K562 (cell line): ENCODE results near the gene ELP1. TPM values are rescaled to one million over a fixed set of nuclear protein-coding genes. Genes with fewer than 3 reads are reported as not detected.
A peak's percentile ranks its signal among the peaks of the same experiment; 100 is the strongest.

ENCODE experiments used
- ATF7 ChIP-seq: fragments of 450-650 bp; IDR thresholded peaks from 2 replicates; pipeline ENCODE4 v1.7.1; 2014; ENCODE audit warnings: mild to moderate bottlenecking, moderate library complexity
- CC2D1A ChIP-seq: fragments of 450-650 bp; IDR thresholded peaks from 2 replicates; pipeline ENCODE4 v1.6.1; 2017; ENCODE audit warnings: mild to moderate bottlenecking
- CEBPG ChIP-seq, 3 experiments: fragments of 200-800 bp in 1 of 3; sonication (Bioruptor generic) in 1 of 3; sonication (generic) in 1 of 3; formaldehyde crosslinking in 1 of 3; IDR thresholded peaks in 2 of 3; conservative IDR thresholded peaks in 1 of 3; 2 replicates each; pipeline versions ENCODE4 v1.6.1 to v1.8.0; 2016 to 2022; ENCODE audit warnings: missing compliant biosample characterization in 2 of 3, missing genetic modification characterization in 2 of 3, mild to moderate bottlenecking in 1 of 3, missing genetic modification reagents in 1 of 3
- E2F6 ChIP-seq, 2 experiments: IDR thresholded peaks; 2 replicates each; pipeline ENCODE4 v1.6.1; 2011; ENCODE audit warnings: borderline replicate concordance in 1 of 2, control low read depth in 1 of 2, low read depth in 1 of 2, low read length in 1 of 2, mild to moderate bottlenecking in 1 of 2, mixed read lengths in 1 of 2, moderate library complexity in 1 of 2; ENCODE audit not compliant: insufficient read depth in 1 of 2, insufficient read length in 1 of 2, poor library complexity in 1 of 2, severe bottlenecking in 1 of 2; ENCODE audit errors: extremely low read depth in 1 of 2
- ELF2 ChIP-seq: fragments of 250-450 bp; sonication (Bioruptor Pico); IDR thresholded peaks from 2 replicates; pipeline ENCODE4 v1.5.0; 2021; ENCODE audit warnings: mild to moderate bottlenecking
- FOS ChIP-seq: IDR thresholded peaks from 3 replicates; pipeline ENCODE4 v1.6.1; 2011; ENCODE audit not compliant: insufficient read length; ENCODE audit errors: extremely low read depth
- HSF4 ChIP-seq: fragments of 250-450 bp; sonication (Bioruptor Pico); IDR thresholded peaks from 2 replicates; pipeline ENCODE4 v2.1.2; 2022; ENCODE audit warnings: mild to moderate bottlenecking, moderate library complexity, borderline replicate concordance
- KLF1 ChIP-seq: fragments of 450-650 bp; IDR thresholded peaks from 2 replicates; pipeline ENCODE4 v1.6.1; 2016; ENCODE audit warnings: missing genetic modification characterization, missing compliant biosample characterization
- MCM7 ChIP-seq, 2 experiments: fragments of 450-650 bp; IDR thresholded peaks; 2 replicates each; pipeline ENCODE4 v1.6.1; 2016 to 2018
- MYNN ChIP-seq, 2 experiments: sonication (generic); formaldehyde crosslinking in 1 of 2; IDR thresholded peaks; 2 replicates each; pipeline versions ENCODE4 v1.5.0 to v1.6.1; 2016 to 2020; ENCODE audit warnings: antibody characterized with exemption in 1 of 2, missing genetic modification reagents in 1 of 2
- OTX1 ChIP-seq: fragments of 450-650 bp; formaldehyde crosslinking; IDR thresholded peaks from 2 replicates; pipeline ENCODE4 v1.4.0; 2022; ENCODE audit warnings: mild to moderate bottlenecking
- PBX2 ChIP-seq, 2 experiments: IDR thresholded peaks in 1 of 2; conservative IDR thresholded peaks in 1 of 2; 2 replicates each; pipeline ENCODE4 v1.6.1; 2016; ENCODE audit warnings: low read depth in 2 of 2, mild to moderate bottlenecking in 1 of 2, missing compliant biosample characterization in 1 of 2, missing genetic modification characterization in 1 of 2, moderate library complexity in 1 of 2
- PURB ChIP-seq: sonication (generic); formaldehyde crosslinking; IDR thresholded peaks from 2 replicates; pipeline ENCODE4 v1.9.0; 2021; ENCODE audit warnings: low read depth, mild to moderate bottlenecking, missing genetic modification reagents
- SFPQ ChIP-seq: fragments of 200-400 bp; formaldehyde crosslinking; IDR thresholded peaks from 2 replicates; pipeline ENCODE4 v1.6.1; 2017; ENCODE audit warnings: mild to moderate bottlenecking, low read depth, low read length, moderate library complexity
- TAF7 ChIP-seq: fragments of 450-650 bp; IDR thresholded peaks from 2 replicates; pipeline ENCODE4 v1.6.1; 2016; ENCODE audit warnings: missing genetic modification characterization, missing compliant biosample characterization
- XRCC4 ChIP-seq: IDR thresholded peaks from one replicate; pipeline ENCODE4 v1.6.1; 2011; ENCODE audit not compliant: insufficient read depth, insufficient read length; ENCODE audit errors: extremely low read depth
- ZFP91 ChIP-seq: sonication (generic); formaldehyde crosslinking; IDR thresholded peaks from 2 replicates; pipeline ENCODE4 v1.8.0; 2022; ENCODE audit warnings: mild to moderate bottlenecking, missing genetic modification reagents
- ZNF324 ChIP-seq: fragments of 250-450 bp; sonication (Bioruptor Pico); IDR thresholded peaks from 2 replicates; pipeline ENCODE4 v1.4.0; 2020; ENCODE audit warnings: mild to moderate bottlenecking
- ZNF436 ChIP-seq: fragments of 250-450, 450-650 bp; sonication (Bioruptor Pico); formaldehyde crosslinking; IDR thresholded peaks from 2 replicates; pipeline ENCODE4 v1.7.0; 2020; ENCODE audit warnings: mild to moderate bottlenecking
- polyA plus RNA-seq, 8 experiments: library from polyadenylated mRNA; depleted of rRNA in 4 of 8; stranded (reverse) in 5 of 8; unstranded in 3 of 8; fragments of >200 nt; fragmentation: Nextera tagmentation in 2 of 8; fragmentation: Illumina TruSeq in 1 of 8; extraction: Ambion mirVana in 2 of 8; extraction: Trizol in 1 of 8; gene quantifications; 2 replicates each; pipeline versions ENCODE4 v1.2.1 to v1.2.3, GENCODE V29; 2011 to 2014; ENCODE audit warnings: inconsistent platforms in 1 of 8, missing spikeins in 1 of 8
- total RNA-seq, 7 experiments: library from RNA; depleted of rRNA in 6 of 7; stranded (reverse); fragments of >200 nt in 6 of 7; fragmentation: Illumina TruSeq in 2 of 7; extraction: Trizol in 2 of 7; gene quantifications; 2 replicates each; pipeline versions ENCODE4 v1.2.1 to v1.2.3, GENCODE V29; 2011 to 2021; ENCODE audit warnings: low replicate concordance in 1 of 7

Gene ELP1
- total and polyA plus RNA-seq, 9 of the 15 experiments (the other 6 are each of a cell fraction or from before 2014, with no cell fraction given): 17.0 to 48.6 (median 39.7) TPM

- TF ChIP-seq ZNF436 (CRISPR knock-in tag) (no peak), MYNN (IDR thresholded peaks at IDR 0.05) (no peak), MYNN (CRISPR knock-in tag; IDR thresholded peaks at IDR 0.05) (no peak), TAF7 (tag) (no peak), PURB (CRISPR knock-in tag) (no peak), HSF4 (no peak), E2F6 (IDR thresholded peaks at IDR 0.05; ENCODE audit: borderline replicate concordance in 1 of 2, extremely low read depth in 1 of 2, insufficient read depth in 1 of 2, insufficient read length in 1 of 2, low read depth in 1 of 2, low read length in 1 of 2, poor library complexity in 1 of 2, severe bottlenecking in 1 of 2) (peak in 1 of 2 experiments; percentile 26), OTX1 (no peak), KLF1 (tag) (no peak), XRCC4 (no peak), PBX2 (CRISPR knock-in tag; IDR thresholded peaks at IDR 0.05; ENCODE audit: low read depth) (no peak), PBX2 (tag; conservative IDR thresholded peaks at IDR 0.05; ENCODE audit: low read depth) (no peak), ATF7 (no peak), FOS (no peak), ZFP91 (no peak), ELF2 (CRISPR knock-in tag) (no peak), MCM7 (IDR thresholded peaks at IDR 0.05) (no peak), CC2D1A (peak; percentile 50; the same call in 1 of the 2 replicates), CEBPG (CRISPR knock-in tag; IDR thresholded peaks at IDR 0.05) (no peak), CEBPG (tag; conservative IDR thresholded peaks at IDR 0.05 in 1 of 2, IDR thresholded peaks at IDR 0.05 in 1 of 2) (no peak), SFPQ (no peak), ZNF324 (CRISPR knock-in tag) (no peak)
Measured at GRCh38 chr9:108842610-108843295, 91.2 kb downstream of the ELP1 start (continued).
